ENCODE results near the gene COL27A1.

COL27A1 gene

GRCh38 chr9:114334490-114334889 lies 179.2 kb downstream of the COL27A1 start:
- TF ChIP-seq CTCF (IDR thresholded peaks at IDR 0.05; ENCODE audit: low read depth, low read length) = no peak
- no peak overlapping the region for H3K4me3 ChIP-seq (ENCODE audit: low read depth, low read length)

GRCh38 chr9:114335745-114336144 lies 180.4 kb downstream of the COL27A1 start:
- no peak overlapping the region for H3K4me3 ChIP-seq (ENCODE audit: low read depth, low read length)
- TF ChIP-seq CTCF (IDR thresholded peaks at IDR 0.05; ENCODE audit: low read depth, low read length) = no peak

DNA sequence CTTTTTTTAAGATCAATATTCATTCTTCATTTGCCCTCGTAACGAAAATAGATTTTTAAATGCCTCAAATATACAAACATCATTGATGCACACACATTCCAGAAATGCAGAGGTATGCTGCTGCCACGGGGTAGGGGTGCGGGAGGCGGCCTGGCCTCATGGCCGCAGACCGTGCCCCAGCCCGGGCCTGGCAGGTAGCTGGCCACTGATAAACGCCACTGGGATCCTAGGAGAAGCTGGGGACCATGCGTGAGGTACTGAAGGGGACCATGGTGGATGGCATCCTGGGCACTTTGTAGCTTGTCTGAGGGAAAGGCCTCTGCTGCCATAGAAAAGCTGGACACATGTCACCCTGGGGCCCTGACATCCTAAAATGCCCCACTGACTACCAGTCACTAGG lies 180.8 kb downstream of the COL27A1 start:
- H3K4me3 ChIP-seq (ENCODE audit: low read depth, low read length) = no peak overlapping the region
- no peak for TF ChIP-seq CTCF (IDR thresholded peaks at IDR 0.05; ENCODE audit: low read depth, low read length)

- no peak overlapping the region for H3K4me3 ChIP-seq (ENCODE audit: low read depth, low read length)
- TF ChIP-seq CTCF (IDR thresholded peaks at IDR 0.05; ENCODE audit: low read depth, low read length) = no peak
Measured at GRCh38 chr9:114336699-114337395, 181.5 kb downstream of the COL27A1 start.

GRCh38 chr9:114338187-114338586 lies 182.8 kb downstream of the COL27A1 start:
- no peak for TF ChIP-seq CTCF (IDR thresholded peaks at IDR 0.05; ENCODE audit: low read depth, low read length)
- no peak overlapping the region for H3K4me3 ChIP-seq (ENCODE audit: low read depth, low read length)

DNA sequence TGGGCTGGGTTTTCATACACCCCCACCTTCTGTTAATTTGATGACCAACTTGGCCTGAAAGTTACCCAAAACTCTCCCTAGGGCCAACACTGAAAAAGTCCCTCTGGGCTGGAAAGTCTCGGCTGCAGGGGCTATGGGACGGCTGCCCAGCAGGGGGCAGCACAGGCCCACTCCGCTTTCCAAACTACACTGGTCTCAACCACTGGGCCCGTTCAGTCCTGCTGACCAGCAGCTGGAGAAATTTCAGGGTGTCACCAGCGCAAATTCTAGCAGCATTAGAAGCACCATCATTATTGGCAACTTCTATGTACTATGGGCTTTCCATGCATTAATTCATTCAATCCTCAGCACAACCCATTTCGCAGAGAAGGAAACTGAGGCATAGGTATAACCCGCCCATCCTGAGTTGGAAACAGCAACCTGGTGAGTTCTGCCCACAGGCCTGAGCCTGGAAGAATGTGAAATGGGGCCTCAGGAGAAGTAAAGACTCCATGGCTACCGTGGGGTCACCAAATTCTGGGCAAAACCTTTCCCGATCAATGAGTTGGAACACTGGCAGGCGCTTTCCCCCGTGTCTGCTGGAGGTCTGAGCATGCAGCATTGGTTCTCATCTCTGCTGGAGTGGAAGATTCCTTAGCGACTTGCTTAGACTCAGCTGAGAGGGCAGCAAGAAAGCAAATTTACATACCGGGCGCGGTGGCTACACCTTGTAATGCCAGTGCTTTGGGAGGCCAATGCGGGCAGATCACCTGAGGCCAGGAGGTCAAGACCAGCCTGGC lies 184.0 kb downstream of the COL27A1 start:
- TF ChIP-seq CTCF (IDR thresholded peaks at IDR 0.05; ENCODE audit: low read depth, low read length) = peak; percentile 89
- no peak overlapping the region for H3K4me3 ChIP-seq (ENCODE audit: low read depth, low read length)

GRCh38 chr9:114341152-114341830 lies 186.0 kb downstream of the COL27A1 start:
- no peak for TF ChIP-seq CTCF (IDR thresholded peaks at IDR 0.05; ENCODE audit: low read depth, low read length)

More at GRCh38 chr9:114341152-114341830, 186.0 kb downstream of the COL27A1 start:
- no peak overlapping the region for H3K4me3 ChIP-seq (ENCODE audit: low read depth, low read length)

Measured in WI38 (cell line).